HS-5 (cell line): Measurements from ENCODE around the gene AFM.
"Not testable (repeated sequence)": the region's sequence is repeated elsewhere in the genome, so short reads cannot be mapped to it uniquely, and the experiment has no call there.

Experiments used
- DNase-seq: peaks from one replicate; pipeline ENCODE4 v3.0.0-alpha.2; 2012; ENCODE audit warnings: low read depth

Gene AFM

DNA sequence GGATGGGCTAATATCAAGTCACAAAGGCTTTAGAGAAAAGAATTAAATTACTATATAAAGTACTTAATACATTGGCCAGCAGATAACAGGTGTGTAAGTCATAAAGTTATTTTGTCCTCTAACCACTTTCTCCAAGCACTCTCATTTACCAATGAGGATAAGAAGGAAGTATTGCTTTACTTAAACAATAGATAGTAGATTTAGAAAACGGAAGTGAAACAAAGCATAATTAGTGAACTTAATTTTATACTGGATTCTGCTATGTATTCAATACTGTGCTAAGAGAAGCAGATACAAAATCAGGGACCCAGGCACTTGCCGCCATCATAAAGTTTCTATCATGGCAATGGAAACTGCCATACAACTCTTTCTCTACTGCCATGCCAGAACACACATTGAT is 24.0 kb downstream of the AFM start:
- DNase-seq = no peak

DNA sequence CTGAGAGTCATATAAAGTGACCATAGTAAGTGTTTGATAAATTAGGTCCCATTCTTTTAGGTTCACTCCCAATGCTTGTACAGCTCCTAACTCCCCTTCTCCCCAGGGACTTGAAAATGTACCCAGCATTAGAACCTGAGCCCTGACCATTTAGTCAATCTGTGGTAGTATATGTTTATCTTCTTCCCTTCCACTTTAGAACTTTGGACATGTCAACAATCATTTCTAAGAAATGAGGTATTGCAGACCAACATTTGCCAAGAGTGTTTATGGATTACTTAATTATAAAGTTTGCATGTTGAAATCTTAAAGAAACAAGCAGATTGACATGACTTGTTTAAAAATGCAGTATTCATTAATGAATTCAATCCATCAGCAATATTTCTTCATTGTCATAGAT is 26.0 kb downstream of the AFM start:
- no peak for DNase-seq

- no peak for DNase-seq
These were observed 27.1 kb downstream of the AFM start for GRCh38 chr4:73508651-73509050.

DNA sequence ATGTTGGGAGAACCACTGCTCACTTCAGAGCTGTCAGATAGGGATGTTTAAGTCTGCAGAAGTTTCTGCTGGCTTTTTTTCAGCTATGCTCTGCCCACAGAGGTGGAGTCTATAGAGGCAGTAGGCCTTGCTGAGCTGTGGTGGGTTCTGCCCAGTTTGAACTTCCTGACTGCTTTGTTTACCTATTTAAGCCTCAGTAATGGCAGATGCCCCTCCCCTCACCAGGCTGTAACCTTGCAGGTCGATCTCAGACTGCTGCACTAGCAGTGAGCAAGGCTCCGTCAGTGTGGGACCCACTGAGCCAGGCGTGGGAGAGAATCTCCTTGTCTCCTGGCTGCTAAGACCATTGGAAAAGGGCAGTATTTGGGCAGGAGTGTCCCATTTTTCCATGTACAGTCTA is 36.8 kb downstream of the AFM start:
- no peak for DNase-seq

- DNase-seq = peak; percentile 6
These were observed 39.3 kb downstream of the AFM start for GRCh38 chr4:73520821-73521220.

DNA sequence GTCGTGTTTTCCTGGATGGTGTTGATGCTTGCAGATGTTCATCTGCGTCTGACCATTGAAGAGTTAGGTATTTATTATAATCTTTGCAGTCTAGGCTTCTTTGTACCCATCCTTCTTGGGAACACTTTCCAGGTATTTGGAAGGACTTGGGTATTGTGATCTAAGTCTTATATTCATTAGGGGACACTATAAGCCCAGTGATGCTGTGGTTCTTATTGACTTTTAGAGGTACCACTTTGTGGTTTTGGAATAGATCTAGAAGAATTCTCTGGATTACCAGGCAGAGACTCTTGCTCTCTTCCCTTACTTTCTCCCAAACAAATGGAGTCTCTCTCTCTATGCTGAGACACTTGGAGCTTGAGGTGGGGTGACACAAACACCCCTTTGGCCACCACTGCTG is 41.6 kb downstream of the AFM start:
- DNase-seq = no peak

DNA sequence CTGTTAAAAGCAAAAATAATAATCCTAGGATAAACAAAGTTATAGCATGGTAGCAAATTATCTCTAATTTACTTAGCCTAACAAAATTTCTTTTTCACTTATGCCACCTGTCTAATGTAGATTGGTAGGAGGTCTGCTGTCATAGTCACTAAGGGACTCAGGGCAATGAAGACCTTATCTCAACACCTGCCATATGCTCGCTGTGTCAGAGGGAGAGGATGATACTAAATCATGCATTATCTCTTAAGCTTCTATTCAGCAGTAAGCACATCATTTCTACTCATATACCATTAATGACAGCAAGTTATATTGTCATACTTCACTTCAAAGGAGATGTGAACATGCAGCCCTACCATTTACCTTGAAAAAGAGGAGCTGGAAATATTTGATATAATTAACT is 44.1 kb downstream of the AFM start:
- DNase-seq = no peak

GRCh38 chr4:73527196-73527595 is 45.7 kb downstream of the AFM start:
- DNase-seq = no peak

DNA sequence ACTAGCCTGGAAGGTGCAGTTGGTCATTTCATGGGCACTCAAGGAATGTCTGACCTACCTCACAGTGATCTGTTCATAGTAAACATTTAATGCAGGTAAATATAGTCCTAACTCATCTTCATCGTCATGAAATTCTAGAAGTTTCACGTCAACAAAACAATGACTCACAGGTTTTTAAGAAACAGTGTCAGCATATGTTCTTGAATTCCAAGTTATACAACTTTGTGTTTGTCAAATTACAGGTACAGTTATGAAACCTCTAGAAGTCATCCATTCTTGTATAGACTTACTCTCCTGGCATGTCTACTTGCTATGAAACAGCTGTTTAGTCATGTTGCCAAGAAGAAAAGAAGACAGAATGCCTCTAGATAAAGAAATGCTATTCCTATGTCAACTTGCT is 46.6 kb downstream of the AFM start:
- DNase-seq = no peak

DNA sequence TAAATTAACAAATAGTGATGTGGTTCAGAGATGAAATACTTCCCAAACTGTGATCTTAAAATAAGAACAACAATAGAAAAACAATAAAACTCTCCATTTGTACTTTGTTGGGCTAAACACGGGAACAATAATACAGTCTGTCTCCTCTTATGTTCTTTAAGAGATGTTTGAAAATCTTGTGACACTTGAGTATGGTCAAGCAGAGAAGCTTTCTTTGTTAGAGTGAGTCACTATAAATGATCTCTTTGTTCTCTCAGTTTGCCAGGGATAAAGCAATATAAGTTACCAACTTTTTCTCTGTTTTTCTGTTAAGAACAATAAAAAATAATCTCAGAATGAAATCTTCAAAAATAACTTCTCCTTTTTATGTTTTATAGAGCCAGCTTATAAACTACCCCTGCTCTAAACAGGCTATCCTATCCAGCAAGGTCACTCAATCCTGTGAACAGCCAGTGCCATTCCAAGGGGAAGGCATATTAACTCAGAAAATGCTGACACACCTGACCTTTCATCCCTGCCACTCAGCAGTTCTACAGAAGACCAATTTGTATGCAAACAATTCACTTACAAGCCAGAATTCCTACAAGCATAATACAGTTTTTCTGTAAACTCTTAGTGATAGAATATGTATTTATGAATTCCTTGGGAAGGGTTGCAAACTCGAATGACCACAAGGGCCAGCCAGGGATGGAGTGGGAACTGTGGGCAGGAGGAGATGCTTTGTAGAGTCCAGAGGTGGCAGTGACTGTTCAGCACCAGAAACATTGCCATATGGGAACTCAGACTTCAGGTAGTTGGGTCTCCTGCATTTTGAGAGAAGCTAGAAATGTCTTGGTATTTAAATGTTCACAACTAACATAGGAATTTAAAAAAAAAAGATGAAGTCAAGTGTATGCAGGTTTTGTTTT is 52.2 kb downstream of the AFM start:
- DNase-seq = no peak

DNA sequence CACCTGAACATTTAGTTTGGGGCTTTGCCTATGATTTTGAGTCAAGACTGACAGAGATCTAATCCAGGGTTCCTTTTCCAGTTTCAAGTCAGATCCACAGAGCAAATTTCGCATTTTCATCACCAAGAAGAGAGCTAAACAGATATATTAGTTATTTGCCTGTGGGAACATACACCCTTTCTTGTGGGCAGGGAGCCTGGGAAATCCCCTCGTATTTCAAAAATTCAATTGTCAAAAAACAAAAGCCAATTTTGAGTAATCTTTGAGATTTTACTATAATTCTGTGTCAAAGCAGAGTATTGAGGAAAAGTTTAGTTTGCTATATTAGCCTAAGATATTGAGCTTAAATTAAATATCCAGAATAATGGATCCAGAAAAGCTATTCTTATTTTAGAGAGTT is 56.6 kb downstream of the AFM start:
- no peak for DNase-seq

DNA sequence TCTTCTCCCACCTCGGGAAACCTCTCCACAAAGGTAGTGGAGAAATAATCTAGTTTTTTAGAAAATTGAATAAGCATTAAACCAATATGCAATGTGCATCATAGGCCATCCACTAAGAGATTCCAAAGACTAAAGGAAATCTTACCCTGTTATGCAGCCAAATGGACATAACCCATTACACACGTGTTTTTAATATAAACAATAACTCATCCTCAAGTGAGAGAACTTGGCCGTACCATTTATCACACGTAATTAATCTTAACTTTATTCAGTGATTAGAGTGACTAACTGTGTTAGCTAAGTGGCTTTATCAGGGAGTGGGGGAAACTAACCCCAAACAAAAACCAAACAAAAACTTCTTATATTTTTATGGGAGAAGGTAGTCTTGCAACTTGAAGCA is 57.8 kb downstream of the AFM start:
- no peak for DNase-seq

DNA sequence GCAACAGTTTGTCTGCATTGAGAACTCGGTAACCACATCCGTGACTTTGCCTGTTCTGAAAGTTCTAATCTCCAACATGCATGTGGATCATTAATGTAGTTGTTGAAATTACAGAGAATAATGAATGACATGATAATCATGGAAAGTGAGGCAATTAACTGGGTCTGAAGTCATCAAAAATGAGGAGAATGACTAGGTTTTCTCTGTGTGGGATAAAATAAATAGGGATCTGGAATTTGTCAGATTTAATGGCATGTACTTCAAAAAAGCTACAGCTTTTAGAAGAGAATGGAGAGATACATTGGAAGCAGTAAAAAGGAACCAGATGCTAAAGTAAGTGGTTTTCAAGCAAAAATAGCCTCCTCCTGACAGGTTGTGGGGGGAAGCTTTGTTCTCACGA is 59.3 kb downstream of the AFM start:
- DNase-seq = no peak

DNA sequence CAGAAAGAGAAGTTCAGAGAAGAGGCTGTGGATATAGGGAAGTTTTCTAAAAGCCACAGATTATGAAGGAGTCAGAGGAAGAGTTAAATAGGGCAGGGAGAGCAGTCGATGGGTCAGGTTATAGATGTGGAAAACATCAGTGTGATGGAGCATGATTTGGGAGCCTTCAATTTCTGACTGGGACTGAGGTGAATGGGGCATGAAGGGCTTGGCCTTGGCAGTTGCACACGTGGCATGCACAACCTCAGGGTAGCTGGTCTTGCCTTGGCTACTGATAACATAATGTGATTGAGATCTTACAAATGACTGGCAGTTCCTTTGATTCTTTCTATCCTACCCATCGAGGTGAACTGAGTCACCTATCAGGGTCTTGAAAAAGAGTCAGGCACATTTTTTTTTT is 59.7 kb downstream of the AFM start:
- no peak for DNase-seq

DNA sequence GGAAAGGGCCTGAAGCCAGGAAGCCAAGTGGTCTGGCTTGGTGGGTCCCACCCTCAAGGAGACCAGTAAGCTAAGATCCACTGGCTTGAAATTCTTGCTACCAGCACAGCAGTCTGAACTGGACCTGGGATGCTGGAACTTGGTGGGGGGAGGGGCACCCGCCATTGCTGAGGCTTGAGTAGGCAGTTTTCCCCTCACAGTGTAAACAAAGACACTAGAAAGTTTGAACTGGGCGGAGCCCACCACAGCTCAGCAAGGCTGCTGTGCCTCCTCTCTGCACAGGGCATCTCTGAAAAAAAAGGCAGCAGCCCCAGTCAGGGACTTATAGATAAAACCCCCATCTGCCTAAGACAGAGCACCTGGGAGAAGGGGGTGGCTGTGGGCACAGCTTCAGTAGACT is 63.1 kb downstream of the AFM start:
- no peak for DNase-seq

DNA sequence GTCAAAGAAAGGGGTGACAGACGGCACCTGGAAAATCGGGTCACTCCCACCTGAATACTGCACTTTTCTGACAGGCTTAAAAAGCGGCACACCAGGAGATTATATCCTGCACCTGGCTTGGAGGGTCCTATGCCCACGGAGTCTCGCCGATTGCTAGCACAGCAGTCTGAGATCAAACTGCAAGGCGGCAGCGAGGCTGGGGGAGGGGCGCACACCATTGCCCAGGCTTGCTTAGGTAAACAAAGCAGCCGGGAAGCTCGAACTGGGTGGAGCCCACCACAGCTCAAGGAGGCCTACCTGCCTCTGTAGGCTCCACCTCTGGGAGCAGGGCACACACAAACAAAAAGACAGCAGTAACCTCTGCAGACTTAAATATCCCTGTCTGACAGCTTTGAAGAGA is 69.3 kb downstream of the AFM start:
- not testable (repeated sequence) for DNase-seq
